HFFc6 (cell line): Measurements from ENCODE around the gene ADAMTSL2. TPM values are rescaled to one million over a fixed set of nuclear protein-coding genes. Genes with fewer than 3 reads are reported as not detected.

ENCODE experiments used
- DNase-seq: peaks from one replicate; pipeline ENCODE4 v3.0.0-alpha.2; 2018
- H3K27ac Mint-ChIP-seq: 2 replicates; pipeline ENCODE4 v1.8.0; 2020; ENCODE audit warnings: mild to moderate bottlenecking, mixed read lengths
- H3K27me3 Mint-ChIP-seq: 2 replicates; pipeline ENCODE4 v1.8.0; 2021; ENCODE audit warnings: mild to moderate bottlenecking, moderate library complexity, mixed read lengths; ENCODE audit not compliant: insufficient read depth
- H3K36me3 Mint-ChIP-seq: 2 replicates; pipeline ENCODE4 v1.8.0; 2021; ENCODE audit warnings: low read depth, mixed read lengths
- H3K4me1 Mint-ChIP-seq: 2 replicates; pipeline ENCODE4 v1.8.0; 2020; ENCODE audit warnings: low read depth, mixed read lengths
- H3K4me3 Mint-ChIP-seq: 2 replicates; pipeline ENCODE4 v1.8.0; 2020; ENCODE audit warnings: mild to moderate bottlenecking, moderate library complexity, mixed read lengths
- H3K9me3 Mint-ChIP-seq: 2 replicates; pipeline ENCODE4 v1.8.0; 2020; ENCODE audit warnings: mild to moderate bottlenecking, mixed read lengths
- total RNA-seq, 6 experiments: library from RNA; stranded (reverse); fragmentation: NEBNext Ultra II Directional; extraction: Animal tissue kit (Norgen Biotek cat#: 25700); gene quantifications; 2 replicates in 1 of 6; 3 replicates in 5 of 6; pipeline ENCODE4 v1.2.3, GENCODE V29; 2021
- TF ChIP-seq, protein P1 (sequence below): fragments of 200-600 bp; sonication (generic); IDR thresholded peaks from 2 replicates; pipeline ENCODE4 v1.5.0; 2021; ENCODE audit warnings: antibody characterized with exemption, mild to moderate bottlenecking

Gene ADAMTSL2
- total RNA-seq, 6 experiments from 2014 or later, result 0.05 to 0.07 (median 0.06) TPM; not detected in 3

DNA sequence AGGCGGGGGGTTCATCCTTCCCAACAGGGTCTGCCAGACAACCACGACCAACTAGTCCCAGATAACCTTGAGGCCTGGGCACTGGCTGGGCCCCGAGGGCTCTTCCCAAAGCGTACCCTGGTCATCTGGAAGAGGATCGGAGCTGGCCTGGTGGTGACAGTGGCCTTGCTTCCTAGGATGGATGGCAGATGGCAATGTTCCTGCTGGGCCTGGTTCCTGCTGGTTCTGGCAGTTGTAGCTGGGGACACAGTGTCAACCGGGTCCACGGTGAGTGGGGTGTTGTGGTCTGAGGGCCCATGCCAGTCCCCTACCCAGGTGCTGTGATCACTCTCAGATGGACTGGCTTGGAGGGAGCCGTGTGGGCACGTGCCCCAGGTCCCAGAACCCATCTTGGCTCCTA is 2.0 kb downstream of the ADAMTSL2 start:
- TF ChIP-seq, protein P1, sequence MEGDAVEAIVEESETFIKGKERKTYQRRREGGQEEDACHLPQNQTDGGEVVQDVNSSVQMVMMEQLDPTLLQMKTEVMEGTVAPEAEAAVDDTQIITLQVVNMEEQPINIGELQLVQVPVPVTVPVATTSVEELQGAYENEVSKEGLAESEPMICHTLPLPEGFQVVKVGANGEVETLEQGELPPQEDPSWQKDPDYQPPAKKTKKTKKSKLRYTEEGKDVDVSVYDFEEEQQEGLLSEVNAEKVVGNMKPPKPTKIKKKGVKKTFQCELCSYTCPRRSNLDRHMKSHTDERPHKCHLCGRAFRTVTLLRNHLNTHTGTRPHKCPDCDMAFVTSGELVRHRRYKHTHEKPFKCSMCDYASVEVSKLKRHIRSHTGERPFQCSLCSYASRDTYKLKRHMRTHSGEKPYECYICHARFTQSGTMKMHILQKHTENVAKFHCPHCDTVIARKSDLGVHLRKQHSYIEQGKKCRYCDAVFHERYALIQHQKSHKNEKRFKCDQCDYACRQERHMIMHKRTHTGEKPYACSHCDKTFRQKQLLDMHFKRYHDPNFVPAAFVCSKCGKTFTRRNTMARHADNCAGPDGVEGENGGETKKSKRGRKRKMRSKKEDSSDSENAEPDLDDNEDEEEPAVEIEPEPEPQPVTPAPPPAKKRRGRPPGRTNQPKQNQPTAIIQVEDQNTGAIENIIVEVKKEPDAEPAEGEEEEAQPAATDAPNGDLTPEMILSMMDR, result no peak
- Mint-ChIP-seq H3K4me1 (peaks cover 5% of the 10 kb centered on the region; the same call in 1 of the 2 replicates), H3K4me3 (no peak overlapping the region), H3K9me3 (no peaks in the 10 kb centered on the region), H3K27ac (no peak overlapping the region), H3K36me3 (no peaks in the 10 kb centered on the region), H3K27me3 (peaks cover 21% of the 10 kb centered on the region)
- no peak for DNase-seq

DNA sequence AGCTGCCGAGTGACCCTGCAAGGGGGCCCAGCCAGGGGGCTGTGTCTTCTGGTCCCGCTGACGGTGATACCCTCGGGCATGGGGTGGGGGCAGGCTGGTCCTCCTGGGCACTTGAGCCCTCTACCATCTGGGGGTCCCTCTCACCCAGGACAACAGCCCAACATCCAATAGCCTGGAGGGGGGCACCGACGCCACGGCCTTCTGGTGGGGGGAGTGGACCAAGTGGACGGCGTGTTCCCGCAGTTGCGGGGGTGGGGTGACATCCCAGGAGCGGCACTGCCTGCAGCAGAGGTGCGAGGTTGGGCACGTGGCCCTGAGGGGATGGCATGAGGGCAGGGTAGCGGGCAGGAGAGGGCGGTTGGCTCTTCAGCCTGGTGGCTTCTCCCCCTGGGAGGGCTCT is 2.8 kb downstream of the ADAMTSL2 start:
- TF ChIP-seq, protein P1, result no peak
- Mint-ChIP-seq H3K9me3 (no peaks in the 10 kb centered on the region), H3K4me3 (no peak overlapping the region), H3K36me3 (no peaks in the 10 kb centered on the region), H3K27me3 (peaks cover 25% of the 10 kb centered on the region), H3K4me1 (peaks cover 5% of the 10 kb centered on the region; the same call in 1 of the 2 replicates), H3K27ac (no peak overlapping the region)
- no peak for DNase-seq

DNA sequence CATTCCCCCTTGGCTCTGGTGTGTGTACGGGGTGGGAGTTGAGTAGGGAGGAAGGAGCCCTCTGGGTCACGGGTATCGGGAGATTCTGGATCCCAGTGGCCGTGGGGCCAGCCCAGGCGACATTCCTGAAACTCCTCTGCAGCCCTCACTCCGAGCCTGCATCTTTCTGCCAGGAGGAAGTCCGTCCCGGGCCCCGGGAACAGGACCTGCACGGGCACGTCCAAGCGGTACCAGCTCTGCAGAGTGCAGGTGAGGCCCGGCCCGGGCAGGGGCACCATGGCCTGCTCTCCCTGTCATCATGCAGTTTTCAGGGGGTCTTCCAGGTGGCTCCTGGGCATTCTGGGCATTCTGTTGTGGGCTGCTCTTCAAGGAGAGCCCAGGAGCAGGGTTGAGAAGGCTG is 3.7 kb downstream of the ADAMTSL2 start:
- H3K27ac Mint-ChIP-seq, result no peak overlapping the region
- DNase-seq, result no peak
- no peaks in the 10 kb centered on the region for H3K9me3 Mint-ChIP-seq
- H3K4me1 Mint-ChIP-seq, result peaks cover 5% of the 10 kb centered on the region; the same call in 1 of the 2 replicates
- TF ChIP-seq, protein P1, result no peak
- H3K4me3 Mint-ChIP-seq, result no peak overlapping the region
- H3K27me3 Mint-ChIP-seq, result peaks cover 23% of the 10 kb centered on the region
- no peaks in the 10 kb centered on the region for H3K36me3 Mint-ChIP-seq

DNA sequence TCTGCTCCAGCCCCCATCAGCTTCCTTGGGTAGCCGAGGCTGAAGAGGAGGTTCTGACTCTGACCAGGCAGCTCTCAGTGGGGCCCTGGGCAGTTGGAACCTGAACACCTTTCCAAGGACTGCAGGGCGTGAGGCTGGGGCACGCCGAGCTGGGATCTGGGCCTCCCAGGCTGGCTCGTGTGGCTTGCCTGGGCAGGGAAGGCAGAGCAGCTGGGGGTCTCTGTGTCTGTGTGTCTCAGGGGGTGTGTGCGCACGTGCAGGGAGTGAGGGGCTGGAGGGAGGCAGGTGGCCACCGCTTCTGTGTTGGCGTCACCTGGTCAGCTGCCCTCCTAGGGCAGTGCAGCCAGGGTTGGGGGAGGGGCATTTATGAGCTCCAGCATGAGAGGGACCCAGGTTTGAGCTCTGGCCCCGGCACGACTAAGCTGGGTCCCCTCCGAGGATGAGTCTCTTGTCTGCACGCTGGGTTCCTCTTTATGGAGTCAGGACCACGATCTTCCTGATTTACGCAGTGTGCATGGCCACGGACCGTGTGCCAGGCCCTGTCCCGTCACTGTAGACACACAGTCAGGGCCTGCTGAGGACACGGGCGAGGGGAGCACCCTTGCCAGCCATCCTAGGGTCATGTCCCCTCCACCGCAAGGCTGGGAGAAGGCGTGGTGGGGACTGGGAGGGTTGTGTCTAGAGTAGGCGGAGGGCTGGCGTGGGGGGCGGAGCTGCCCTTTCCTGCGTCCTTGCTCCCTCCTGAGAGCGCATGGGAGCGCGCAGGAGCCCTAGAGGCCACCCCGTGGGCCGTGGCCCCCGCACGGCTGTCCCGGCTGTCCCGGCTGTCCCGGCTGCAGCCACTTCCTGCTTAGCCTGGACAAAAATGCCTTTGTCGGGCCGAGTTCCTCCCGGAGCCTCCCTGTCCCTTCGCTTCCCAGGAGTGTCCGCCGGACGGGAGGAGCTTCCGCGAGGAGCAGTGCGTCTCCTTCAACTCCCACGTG is 4.6 kb downstream of the ADAMTSL2 start:
- no peak for DNase-seq
- Mint-ChIP-seq H3K4me3 (no peak overlapping the region), H3K27ac (no peak overlapping the region), H3K36me3 (no peaks in the 10 kb centered on the region), H3K27me3 (peaks cover 25% of the 10 kb centered on the region), H3K4me1 (peaks cover 5% of the 10 kb centered on the region; the same call in 1 of the 2 replicates), H3K9me3 (no peaks in the 10 kb centered on the region)
- TF ChIP-seq, protein P1, result no peak

DNA sequence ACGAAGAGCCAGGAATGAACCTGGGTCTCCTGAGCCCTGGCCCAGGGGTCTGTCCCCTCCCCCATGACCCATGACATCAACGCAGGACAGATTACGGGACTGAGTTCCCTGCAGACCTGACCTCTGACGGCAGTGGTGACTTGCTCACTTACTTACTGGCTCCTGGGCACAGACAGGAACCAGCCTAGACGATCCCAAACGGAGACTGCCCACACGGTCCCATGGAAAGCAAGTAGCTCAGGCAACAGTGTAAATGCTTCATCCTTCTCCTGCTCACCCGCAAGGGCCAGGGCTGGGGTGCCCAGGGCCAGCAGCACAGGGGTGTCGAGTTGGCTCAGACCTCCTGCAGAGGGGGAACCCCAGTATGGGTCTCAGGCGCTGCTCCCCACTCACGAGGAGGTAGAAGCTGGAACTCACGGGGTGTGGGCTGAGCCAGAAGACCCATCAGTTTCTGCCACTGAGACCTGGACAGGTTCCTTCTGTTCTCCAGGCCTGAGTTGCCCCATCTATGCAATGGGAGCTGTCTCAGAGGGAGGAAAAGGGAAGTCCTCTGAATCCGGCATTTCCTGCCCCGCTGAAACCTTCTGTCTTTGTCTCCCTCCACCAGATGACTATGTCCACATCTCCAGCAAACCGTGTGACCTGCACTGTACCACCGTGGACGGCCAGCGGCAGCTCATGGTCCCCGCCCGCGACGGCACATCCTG is 5.6 kb downstream of the ADAMTSL2 start:
- H3K9me3 Mint-ChIP-seq, result no peaks in the 10 kb centered on the region
- DNase-seq, result no peak
- no peaks in the 10 kb centered on the region for H3K36me3 Mint-ChIP-seq
- H3K4me1 Mint-ChIP-seq, result peaks cover 5% of the 10 kb centered on the region; the same call in 1 of the 2 replicates
- TF ChIP-seq, protein P1, result no peak
- no peak overlapping the region for H3K27ac Mint-ChIP-seq
- peaks cover 33% of the 10 kb centered on the region for H3K27me3 Mint-ChIP-seq
- no peak overlapping the region for H3K4me3 Mint-ChIP-seq
